Measurements from ENCODE around the gene PIGM.

DNA sequence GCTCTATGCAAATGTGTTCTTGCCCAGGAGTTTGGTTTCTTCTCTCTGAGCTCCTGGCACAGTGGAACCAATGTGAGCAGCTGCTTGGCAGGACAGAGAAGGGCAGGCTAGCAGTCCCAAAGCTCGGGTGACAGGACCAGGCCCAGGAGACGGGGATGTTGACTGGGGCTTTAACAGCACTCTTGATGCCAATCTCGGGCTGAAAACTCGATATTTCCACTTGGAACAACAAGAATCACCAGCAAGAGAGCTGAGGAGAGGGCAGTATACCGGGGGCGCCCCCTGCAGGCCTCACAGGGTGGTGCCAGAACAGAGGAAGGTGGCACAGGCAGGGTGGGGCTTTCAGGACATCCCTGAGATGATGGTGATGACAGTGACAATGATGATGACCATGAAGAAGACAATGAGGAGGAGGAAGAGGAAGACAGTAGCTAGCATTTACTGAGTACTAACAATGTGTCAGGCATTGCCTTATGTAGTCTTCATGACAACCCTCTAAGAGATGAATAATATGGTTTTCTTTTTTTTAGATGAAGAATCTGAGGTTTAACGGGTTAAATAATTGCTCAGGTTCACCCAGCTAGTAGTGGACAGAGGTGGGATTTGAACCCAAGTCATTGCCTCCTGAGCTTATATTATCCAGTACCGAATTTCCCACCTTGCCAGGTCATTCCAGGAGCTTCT is 46.9 kb upstream of the PIGM start:
- TF ChIP-seq POLR2A (IDR thresholded peaks at IDR 0.05): no peak
- TF ChIP-seq, protein P1, sequence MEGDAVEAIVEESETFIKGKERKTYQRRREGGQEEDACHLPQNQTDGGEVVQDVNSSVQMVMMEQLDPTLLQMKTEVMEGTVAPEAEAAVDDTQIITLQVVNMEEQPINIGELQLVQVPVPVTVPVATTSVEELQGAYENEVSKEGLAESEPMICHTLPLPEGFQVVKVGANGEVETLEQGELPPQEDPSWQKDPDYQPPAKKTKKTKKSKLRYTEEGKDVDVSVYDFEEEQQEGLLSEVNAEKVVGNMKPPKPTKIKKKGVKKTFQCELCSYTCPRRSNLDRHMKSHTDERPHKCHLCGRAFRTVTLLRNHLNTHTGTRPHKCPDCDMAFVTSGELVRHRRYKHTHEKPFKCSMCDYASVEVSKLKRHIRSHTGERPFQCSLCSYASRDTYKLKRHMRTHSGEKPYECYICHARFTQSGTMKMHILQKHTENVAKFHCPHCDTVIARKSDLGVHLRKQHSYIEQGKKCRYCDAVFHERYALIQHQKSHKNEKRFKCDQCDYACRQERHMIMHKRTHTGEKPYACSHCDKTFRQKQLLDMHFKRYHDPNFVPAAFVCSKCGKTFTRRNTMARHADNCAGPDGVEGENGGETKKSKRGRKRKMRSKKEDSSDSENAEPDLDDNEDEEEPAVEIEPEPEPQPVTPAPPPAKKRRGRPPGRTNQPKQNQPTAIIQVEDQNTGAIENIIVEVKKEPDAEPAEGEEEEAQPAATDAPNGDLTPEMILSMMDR (IDR thresholded peaks at IDR 0.05): peak; percentile 32 to 63 (median 58)
